GM23248 (cell line): ENCODE measurements around the gene MPDU1.

Source experiments
- EZH2 ChIP-seq: fragments of 200-600 bp; sonication (generic); IDR thresholded peaks from 2 replicates; pipeline ENCODE4 v1.6.1; 2018; ENCODE audit warnings: antibody characterized with exemption, mild to moderate bottlenecking; ENCODE audit not compliant: insufficient read depth, poor library complexity, severe bottlenecking
- EZH2phosphoT487 ChIP-seq: fragments of 200-600 bp; sonication (generic); IDR thresholded peaks from 2 replicates; pipeline ENCODE4 v1.6.1; 2018; ENCODE audit warnings: antibody characterized with exemption, moderate library complexity, mild to moderate bottlenecking, low read depth; ENCODE audit not compliant: insufficient read depth

DNA sequence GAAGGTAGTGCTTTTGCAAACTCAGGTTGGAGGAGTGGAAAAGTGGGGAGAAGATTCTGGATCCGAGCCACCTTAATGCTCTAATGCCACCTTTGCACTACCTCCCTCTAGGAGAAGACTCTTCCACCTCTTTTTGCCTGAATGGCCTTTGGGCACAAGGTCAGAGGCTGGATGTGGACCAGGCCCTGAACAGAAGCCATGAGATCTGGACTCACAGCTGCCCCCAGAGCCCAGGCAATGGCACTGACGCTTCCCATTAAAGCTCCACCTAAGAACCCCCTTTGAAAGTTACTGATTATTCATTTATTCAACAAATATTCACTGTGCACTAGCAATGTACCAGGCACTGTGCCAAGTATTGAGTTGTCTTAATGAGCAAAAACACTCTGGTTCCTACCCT lies 49.4 kb downstream of the MPDU1 start:
- TF ChIP-seq EZH2phosphoT487 (no peak), EZH2 (no peak)
